ENCODE data around the gene ZNF672. TPM values are rescaled to one million over a fixed set of nuclear protein-coding genes. Genes with fewer than 3 reads are reported as not detected.
"Not testable (repeated sequence)": the region's sequence is repeated elsewhere in the genome, so short reads cannot be mapped to it uniquely, and the experiment has no call there.

The ZNF672 gene
- total RNA-seq, 4 donors from 2014 or later, result 25.5 to 40.8 (median 26.8) TPM

DNA sequence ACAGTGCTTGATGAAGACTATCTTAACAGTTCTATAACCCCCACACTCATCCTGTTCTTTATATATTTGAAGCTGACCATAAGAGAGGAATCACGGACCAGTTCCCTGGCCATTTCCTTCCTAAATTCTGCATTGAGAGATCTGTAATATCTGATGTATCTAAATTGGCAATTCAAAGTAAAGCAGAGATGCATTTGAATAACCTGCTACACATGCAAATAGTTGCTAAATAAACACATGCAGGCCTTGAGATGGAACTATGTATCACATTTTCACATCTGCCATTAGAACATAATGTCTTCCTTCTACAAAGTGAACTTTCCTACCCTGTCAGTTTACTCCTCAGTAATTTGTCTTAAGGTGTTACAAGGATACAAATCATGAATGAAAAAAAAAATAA lies 47.6 kb downstream of the ZNF672 start:
- no peak for DNase-seq (ENCODE audit: low spot score)
- TF ChIP-seq, protein P1, sequence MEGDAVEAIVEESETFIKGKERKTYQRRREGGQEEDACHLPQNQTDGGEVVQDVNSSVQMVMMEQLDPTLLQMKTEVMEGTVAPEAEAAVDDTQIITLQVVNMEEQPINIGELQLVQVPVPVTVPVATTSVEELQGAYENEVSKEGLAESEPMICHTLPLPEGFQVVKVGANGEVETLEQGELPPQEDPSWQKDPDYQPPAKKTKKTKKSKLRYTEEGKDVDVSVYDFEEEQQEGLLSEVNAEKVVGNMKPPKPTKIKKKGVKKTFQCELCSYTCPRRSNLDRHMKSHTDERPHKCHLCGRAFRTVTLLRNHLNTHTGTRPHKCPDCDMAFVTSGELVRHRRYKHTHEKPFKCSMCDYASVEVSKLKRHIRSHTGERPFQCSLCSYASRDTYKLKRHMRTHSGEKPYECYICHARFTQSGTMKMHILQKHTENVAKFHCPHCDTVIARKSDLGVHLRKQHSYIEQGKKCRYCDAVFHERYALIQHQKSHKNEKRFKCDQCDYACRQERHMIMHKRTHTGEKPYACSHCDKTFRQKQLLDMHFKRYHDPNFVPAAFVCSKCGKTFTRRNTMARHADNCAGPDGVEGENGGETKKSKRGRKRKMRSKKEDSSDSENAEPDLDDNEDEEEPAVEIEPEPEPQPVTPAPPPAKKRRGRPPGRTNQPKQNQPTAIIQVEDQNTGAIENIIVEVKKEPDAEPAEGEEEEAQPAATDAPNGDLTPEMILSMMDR (IDR thresholded peaks at IDR 0.05), result no peak
- no peak for ATAC-seq (ENCODE audit: low FRiP score)

DNA sequence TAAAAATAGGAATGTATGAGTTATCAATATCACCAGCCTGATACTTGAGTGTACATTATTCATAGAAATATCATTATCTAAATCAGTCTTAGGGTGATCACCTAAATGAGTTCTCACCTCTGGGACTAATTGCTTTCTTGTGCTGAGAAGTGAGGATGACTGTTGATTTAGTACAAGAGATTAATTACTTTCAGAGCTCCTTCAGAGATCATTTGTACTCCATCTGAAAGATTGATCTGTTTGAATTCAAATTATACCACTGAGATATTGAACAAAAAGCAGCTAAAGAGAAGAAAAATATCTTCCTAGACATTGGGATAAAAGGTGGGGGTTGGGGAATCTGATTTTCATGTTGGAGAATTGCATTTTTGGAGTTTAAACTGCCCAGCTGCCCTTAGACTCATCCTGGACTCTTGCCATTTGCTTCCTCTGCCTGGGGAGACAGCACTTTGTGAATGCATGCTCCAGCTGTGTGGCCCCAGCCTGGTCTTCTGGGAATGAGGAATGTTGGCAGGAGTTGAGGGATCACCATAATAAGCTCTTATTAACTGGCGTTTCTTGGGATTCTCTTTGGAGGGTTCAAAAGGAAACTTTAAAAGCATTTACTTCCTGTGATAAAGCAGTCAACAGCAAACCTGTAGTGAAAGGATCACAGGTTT lies 48.3 kb downstream of the ZNF672 start:
- ATAC-seq (ENCODE audit: low FRiP score) (no peak), DNase-seq (ENCODE audit: low spot score) (no peak)
- TF ChIP-seq, protein P1 (IDR thresholded peaks at IDR 0.05), result no peak

DNA sequence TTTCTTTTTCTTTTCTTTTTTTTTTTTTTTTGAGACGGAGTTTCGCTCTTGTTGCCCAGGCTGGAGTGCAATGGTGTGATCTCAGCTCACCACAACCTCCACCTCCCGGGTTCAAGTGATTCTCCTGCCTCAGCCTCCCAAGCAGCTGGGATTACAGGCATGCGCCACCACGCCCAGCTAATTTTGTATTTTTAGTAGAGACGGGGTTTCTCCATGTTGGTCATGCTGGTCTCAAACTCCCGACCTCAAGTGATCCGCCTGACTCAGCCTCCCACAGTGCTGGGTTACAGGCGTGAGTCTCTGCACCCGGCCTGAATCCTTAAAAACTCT lies 51.9 kb downstream of the ZNF672 start:
- ATAC-seq (ENCODE audit: low FRiP score); DNase-seq (ENCODE audit: low spot score): not testable (repeated sequence)

DNA sequence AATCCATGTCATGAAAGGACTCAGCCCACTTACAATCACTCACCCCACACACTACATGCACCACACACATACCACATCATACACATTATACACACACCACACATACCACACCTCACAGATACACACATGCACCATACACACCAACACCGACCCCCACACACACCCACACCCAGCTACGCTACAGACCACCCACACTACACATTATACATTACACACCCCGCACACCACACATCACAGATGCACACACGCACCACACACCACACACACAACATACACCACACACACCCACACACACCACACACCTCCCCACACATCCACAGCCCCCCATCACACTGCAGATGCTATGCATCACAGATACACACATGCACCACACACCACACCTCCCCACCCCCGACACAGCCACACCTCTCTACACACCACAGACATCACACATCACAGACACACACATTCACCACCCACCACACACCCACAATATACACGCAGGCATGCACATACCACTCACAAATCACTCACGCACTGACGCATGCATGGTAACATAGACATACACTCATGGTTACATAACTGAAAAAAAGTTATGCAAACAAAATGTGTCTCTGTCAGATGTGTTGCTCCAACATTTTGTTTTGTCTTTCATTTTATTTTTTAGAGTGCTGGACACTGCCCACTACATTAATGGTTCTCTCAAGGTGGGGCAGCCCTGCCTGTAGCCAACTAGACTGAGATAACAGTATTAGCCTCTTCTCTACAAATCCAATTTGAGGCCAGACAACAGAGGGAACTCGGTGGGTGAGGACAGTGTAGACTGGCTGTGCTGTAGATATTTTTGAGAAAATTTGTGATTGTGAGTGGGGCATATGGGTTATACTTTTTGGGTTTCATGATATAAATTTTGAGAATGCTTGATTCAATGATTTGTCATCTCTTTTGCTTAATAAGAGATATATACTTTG lies 52.8 kb downstream of the ZNF672 start:
- DNase-seq (ENCODE audit: low spot score) (no peak), ATAC-seq (ENCODE audit: low FRiP score) (no peak)
- TF ChIP-seq, protein P1 (IDR thresholded peaks at IDR 0.05), result no peak

DNA sequence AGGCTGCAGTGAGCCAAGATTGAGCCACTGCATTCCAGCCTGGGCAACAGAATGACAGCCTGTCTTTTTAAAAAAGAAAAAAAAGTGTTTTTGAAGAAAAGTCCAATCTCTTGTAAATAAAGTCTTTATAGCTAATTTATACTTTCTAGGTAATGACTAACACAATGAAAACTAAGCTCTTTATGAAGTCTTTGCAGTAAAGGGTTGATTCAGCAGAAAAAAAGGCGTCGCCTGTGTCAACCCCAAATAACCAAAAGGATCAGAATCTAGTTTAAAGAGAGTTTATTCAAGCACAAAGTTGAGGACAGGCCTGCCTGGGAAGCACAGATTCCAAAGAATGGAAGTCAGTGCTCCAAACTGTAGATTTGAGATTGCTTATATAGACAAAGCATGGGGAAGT lies 53.7 kb downstream of the ZNF672 start:
- ATAC-seq (ENCODE audit: low FRiP score), result no peak
- TF ChIP-seq, protein P1 (IDR thresholded peaks at IDR 0.05), result no peak

DNA sequence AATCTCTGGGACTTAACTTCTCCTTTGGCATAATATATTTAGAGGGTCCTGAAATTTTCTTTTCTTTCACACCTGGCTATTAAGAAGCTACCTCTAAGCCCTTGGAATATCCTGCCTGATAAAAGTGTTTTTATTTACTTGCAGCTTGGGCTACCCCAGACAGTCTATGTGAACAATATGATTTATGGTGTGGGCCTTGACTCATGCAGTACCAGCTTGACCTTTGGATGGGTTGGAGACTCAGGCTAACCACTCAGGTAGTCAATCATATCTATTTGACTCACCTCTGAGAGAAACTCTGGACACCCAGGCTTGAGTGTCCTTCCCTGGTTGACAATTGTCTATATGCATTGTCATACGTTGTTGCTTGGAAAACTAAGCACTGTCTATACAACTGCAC lies 54.6 kb downstream of the ZNF672 start:
- ATAC-seq (ENCODE audit: low FRiP score) (no peak), DNase-seq (ENCODE audit: low spot score) (no peak)
- TF ChIP-seq, protein P1 (IDR thresholded peaks at IDR 0.05), result no peak

More for the DNA sequence above, 53.7 kb downstream of the ZNF672 start:
- no peak for DNase-seq (ENCODE audit: low spot score)

DNA sequence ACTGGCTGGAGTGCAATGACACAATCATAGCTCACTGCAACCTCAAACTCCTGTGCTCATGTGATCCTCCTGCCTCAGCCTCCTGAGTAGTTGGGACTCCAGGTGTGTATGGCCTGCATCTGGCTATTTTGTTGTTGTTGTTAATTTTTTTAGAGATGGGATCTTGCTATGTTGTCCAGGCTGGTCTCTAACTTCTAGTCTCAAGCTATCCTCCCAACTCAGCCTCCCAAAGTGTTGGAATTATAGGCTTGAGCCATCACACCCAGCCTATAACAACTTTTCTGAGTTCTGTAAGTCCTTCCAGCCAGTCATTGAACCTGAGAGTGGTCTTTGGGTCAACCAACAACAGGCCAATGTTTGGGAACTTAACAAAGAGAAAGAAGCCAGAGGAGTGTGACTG lies 56.8 kb downstream of the ZNF672 start:
- no peak for DNase-seq (ENCODE audit: low spot score)
- no peak for ATAC-seq (ENCODE audit: low FRiP score)
- TF ChIP-seq, protein P1 (IDR thresholded peaks at IDR 0.05), result no peak
